ENCODE data around the gene MTCL3.

MTCL3 gene

DNA sequence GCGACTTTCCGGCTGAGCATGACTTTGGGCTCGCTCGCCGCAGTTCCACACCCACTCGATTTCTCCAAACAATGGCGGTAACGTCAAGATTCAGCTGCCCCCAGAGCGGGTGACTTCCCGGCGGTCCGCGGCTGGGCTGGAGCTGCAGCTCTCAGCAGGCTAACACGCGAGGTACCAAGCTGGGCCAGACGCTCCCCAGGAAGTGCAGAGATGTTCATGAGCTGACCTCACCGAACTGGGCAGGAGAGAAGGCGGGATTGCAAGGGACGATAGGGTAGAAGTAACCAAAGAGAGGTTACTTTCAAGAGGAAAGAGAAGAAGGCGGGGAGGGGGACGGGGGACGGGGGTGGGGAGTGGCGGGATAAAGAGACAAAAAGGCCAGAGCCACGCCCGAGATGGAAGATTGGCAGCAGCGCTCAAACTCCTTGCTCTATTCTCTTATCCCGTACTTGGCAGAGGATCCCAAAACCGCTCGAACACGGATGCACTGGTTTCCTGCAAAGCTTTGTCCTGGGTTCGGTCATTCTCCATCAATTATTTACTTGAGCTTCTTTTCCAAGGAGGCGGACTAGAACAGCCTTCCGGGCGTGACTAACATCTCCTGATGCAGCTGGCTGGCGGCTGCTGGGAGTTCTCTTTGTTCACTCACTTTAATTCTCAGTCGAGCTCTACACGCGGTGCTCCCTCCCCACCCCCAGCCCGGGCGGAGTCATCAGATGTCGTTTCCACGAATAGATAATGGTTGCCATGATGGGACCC, at the start of gene MTCL3:
TSS of gene MTCL3 (minus strand) at position 626 of the 759 bp plus-strand sequence.
- 3% methylated on average over 42 of the region's 42 CpGs for WGBS, 2 donors
- no peak for TF ChIP-seq POLR2A (IDR thresholded peaks at IDR 0.05)
- TF ChIP-seq, protein P1, sequence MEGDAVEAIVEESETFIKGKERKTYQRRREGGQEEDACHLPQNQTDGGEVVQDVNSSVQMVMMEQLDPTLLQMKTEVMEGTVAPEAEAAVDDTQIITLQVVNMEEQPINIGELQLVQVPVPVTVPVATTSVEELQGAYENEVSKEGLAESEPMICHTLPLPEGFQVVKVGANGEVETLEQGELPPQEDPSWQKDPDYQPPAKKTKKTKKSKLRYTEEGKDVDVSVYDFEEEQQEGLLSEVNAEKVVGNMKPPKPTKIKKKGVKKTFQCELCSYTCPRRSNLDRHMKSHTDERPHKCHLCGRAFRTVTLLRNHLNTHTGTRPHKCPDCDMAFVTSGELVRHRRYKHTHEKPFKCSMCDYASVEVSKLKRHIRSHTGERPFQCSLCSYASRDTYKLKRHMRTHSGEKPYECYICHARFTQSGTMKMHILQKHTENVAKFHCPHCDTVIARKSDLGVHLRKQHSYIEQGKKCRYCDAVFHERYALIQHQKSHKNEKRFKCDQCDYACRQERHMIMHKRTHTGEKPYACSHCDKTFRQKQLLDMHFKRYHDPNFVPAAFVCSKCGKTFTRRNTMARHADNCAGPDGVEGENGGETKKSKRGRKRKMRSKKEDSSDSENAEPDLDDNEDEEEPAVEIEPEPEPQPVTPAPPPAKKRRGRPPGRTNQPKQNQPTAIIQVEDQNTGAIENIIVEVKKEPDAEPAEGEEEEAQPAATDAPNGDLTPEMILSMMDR (IDR thresholded peaks at IDR 0.05) = no peak
- intact Hi-C loops (cut with DNase I; ENCODE audit: low total_unique reads) = no loop called here
- no peak within 1 kb of the TSS for H3K4me3 ChIP-seq (ENCODE audit: low read depth, poor library complexity, severe bottlenecking)
- DNase-seq (ENCODE audit: low spot score in 2 of 2) = no peak

- intact Hi-C loops (cut with DNase I; ENCODE audit: low total_unique reads) = loop anchor here (10.0 kb wide), 1 partner anchor 1343 kb away; no protein-coding TSS in a partner anchor
- DNase-seq (ENCODE audit: low spot score in 2 of 2) = no peak
- no peak overlapping the region for H3K4me3 ChIP-seq (ENCODE audit: low read depth, poor library complexity, severe bottlenecking)
- 48 to 61% methylated on average over 2 of the region's 2 CpGs for WGBS, 2 donors
- TF ChIP-seq, protein P1 (IDR thresholded peaks at IDR 0.05) = no peak
- TF ChIP-seq POLR2A (IDR thresholded peaks at IDR 0.05) = no peak
Observed at GRCh38 chr6:127567476-127567875, 48.3 kb upstream of the MTCL3 start.

DNA sequence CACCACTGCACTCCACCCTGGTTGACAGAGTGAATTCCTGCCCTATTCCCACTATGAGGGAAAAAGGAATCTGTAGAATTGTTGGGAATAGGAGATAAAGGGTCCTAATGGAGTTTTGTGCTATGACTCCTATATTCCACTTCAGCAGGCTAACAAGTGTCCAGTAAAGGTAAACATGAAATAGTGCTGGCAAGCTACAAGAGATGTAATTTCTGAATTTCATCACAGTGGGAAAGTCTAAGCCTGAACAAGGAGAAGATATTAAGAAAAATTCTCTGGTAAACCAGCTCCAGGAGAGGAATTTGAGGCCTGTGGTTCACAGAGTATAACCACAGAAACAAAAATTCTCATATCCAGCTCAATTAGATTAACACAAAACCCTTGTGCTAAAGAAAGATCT, 47.5 kb upstream of the MTCL3 start:
- no peak overlapping the region for H3K4me3 ChIP-seq (ENCODE audit: low read depth, poor library complexity, severe bottlenecking)
- DNase-seq (ENCODE audit: low spot score in 2 of 2) = no peak
- intact Hi-C loops (cut with DNase I; ENCODE audit: low total_unique reads) = loop anchor here (10.0 kb wide), 1 partner anchor 1342 kb away; no protein-coding TSS in a partner anchor
- TF ChIP-seq POLR2A (IDR thresholded peaks at IDR 0.05) = no peak
- TF ChIP-seq, protein P1 (IDR thresholded peaks at IDR 0.05) = no peak

DNA sequence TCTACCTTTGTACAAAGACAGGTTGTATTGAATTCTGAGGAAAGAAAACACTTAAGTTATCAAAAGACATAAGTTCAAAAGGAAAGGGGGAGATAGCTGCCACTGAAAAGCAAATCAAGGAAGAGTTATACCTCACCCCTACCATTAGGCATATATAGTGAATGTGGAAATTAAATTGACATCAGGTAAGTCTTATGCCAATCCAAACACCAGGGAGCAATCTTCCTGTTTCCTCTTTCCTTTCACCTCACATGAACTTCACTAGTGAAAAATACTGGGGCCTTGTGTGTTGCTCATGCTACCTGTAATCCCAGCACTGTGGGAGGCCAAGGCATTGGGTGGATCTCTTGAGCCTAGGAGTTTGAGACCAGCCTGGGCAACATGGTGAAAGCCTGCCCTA, 47.0 kb upstream of the MTCL3 start:
- intact Hi-C loops (cut with DNase I; ENCODE audit: low total_unique reads) = loop anchor here (10.0 kb wide), 1 partner anchor 1341 kb away; no protein-coding TSS in a partner anchor
- no peak for TF ChIP-seq POLR2A (IDR thresholded peaks at IDR 0.05)
- TF ChIP-seq, protein P1 (IDR thresholded peaks at IDR 0.05) = no peak
- no peak overlapping the region for H3K4me3 ChIP-seq (ENCODE audit: low read depth, poor library complexity, severe bottlenecking)
- no peak for DNase-seq (ENCODE audit: low spot score in 2 of 2)

DNA sequence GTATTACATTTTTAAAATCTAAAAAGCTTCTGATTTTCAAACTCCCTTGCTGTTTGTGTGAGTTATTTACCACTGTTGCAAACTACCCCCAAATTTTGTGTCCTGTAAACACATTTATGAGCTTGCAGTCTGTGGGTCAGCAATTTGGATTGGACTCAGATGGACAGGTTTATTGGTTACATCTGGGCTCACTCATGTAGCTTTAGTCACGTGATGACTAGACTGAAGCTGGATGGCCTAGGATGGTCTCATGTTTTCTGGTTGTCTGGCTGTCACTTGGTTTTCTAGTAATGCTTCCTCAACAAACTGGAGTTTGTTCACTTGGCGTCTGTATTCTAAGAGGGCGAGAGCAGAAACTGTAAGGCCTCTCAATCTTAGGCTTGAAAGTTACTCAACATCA, 45.6 kb upstream of the MTCL3 start:
- H3K4me3 ChIP-seq (ENCODE audit: low read depth, poor library complexity, severe bottlenecking) = no peak overlapping the region
- TF ChIP-seq POLR2A (IDR thresholded peaks at IDR 0.05) = no peak
- TF ChIP-seq, protein P1 (IDR thresholded peaks at IDR 0.05) = no peak
- no peak for DNase-seq (ENCODE audit: low spot score in 2 of 2)
- intact Hi-C loops (cut with DNase I; ENCODE audit: low total_unique reads) = loop anchor here (10.0 kb wide), 1 partner anchor 1340 kb away; no protein-coding TSS in a partner anchor
- WGBS, 2 donors = 70 to 71% methylated on average over 3 of the region's 3 CpGs

Data from lower leg skin (tissue), 4 donors.